ENCODE data around the gene CEP95.

Gene CEP95

GRCh38 chr17:64477849-64478248 lies 28.9 kb upstream of the CEP95 start:
- H3K36me3 ChIP-seq, result peaks cover 15% of the 10 kb centered on the region
- TF ChIP-seq CTCF (IDR thresholded peaks at IDR 0.05; ENCODE audit: low read depth, low read length), result no peak
- H3K4me1 ChIP-seq, result no peaks in the 10 kb centered on the region
- H3K27me3 ChIP-seq, result no peaks in the 10 kb centered on the region
- DNase-seq, result no peak
- H3K4me3 ChIP-seq (ENCODE audit: low read depth, low read length), result no peak overlapping the region
- H3K9me3 ChIP-seq, result no peaks in the 10 kb centered on the region

GRCh38 chr17:64480951-64481350 lies 25.8 kb upstream of the CEP95 start:
- Histone ChIP-seq H3K4me1 (no peaks in the 10 kb centered on the region), H3K9me3 (no peaks in the 10 kb centered on the region), H3K36me3 (peaks cover 38% of the 10 kb centered on the region), H3K4me3 (ENCODE audit: low read depth, low read length) (no peak overlapping the region), H3K27me3 (no peaks in the 10 kb centered on the region)
- TF ChIP-seq CTCF (IDR thresholded peaks at IDR 0.05; ENCODE audit: low read depth, low read length), result no peak
- no peak for DNase-seq

- Histone ChIP-seq H3K4me3 (ENCODE audit: low read depth, low read length) (no peak overlapping the region), H3K4me1 (no peaks in the 10 kb centered on the region), H3K9me3 (no peaks in the 10 kb centered on the region), H3K27me3 (no peaks in the 10 kb centered on the region), H3K36me3 (peaks cover 39% of the 10 kb centered on the region)
- DNase-seq, result no peak
- TF ChIP-seq CTCF (IDR thresholded peaks at IDR 0.05; ENCODE audit: low read depth, low read length), result no peak
Observed at GRCh38 chr17:64484380-64484779, 22.4 kb upstream of the CEP95 start.

- H3K27me3 ChIP-seq, result no peaks in the 10 kb centered on the region
- peaks cover 62% of the 10 kb centered on the region for H3K36me3 ChIP-seq
- TF ChIP-seq CTCF (IDR thresholded peaks at IDR 0.05; ENCODE audit: low read depth, low read length), result no peak
- no peaks in the 10 kb centered on the region for H3K9me3 ChIP-seq
- DNase-seq, result no peak
- H3K4me3 ChIP-seq (ENCODE audit: low read depth, low read length), result no peak overlapping the region
- H3K4me1 ChIP-seq, result no peaks in the 10 kb centered on the region
Observed at GRCh38 chr17:64488301-64488700, 18.5 kb upstream of the CEP95 start.

- H3K4me1 ChIP-seq, result no peaks in the 10 kb centered on the region
- TF ChIP-seq CTCF (IDR thresholded peaks at IDR 0.05; ENCODE audit: low read depth, low read length), result peak; percentile 79
- H3K4me3 ChIP-seq (ENCODE audit: low read depth, low read length), result no peak overlapping the region
- no peaks in the 10 kb centered on the region for H3K27me3 ChIP-seq
- DNase-seq, result peak; percentile 55
- H3K9me3 ChIP-seq, result no peaks in the 10 kb centered on the region
- peaks cover 43% of the 10 kb centered on the region for H3K36me3 ChIP-seq
Observed at GRCh38 chr17:64491034-64491860, 15.5 kb upstream of the CEP95 start.

GRCh38 chr17:64491994-64492393 lies 14.8 kb upstream of the CEP95 start:
- H3K4me1 ChIP-seq, result no peaks in the 10 kb centered on the region
- H3K36me3 ChIP-seq, result peaks cover 43% of the 10 kb centered on the region
- no peaks in the 10 kb centered on the region for H3K27me3 ChIP-seq
- no peak for TF ChIP-seq CTCF (IDR thresholded peaks at IDR 0.05; ENCODE audit: low read depth, low read length)
- no peak overlapping the region for H3K4me3 ChIP-seq (ENCODE audit: low read depth, low read length)
- DNase-seq, result no peak
- no peaks in the 10 kb centered on the region for H3K9me3 ChIP-seq
